HepG2 (cell line): ENCODE data around the gene CPNE4. TPM values are rescaled to one million over a fixed set of nuclear protein-coding genes. Genes with fewer than 3 reads are reported as not detected.

ENCODE experiments used
- ATAC-seq: fragments of 200-7000 bp; cut with Tn5 transposase; 3 replicates; pipeline ENCODE4 v1.9.1; 2020; ENCODE audit warnings: mild to moderate bottlenecking, moderate library complexity
- BruUV-seq: library from RNA; stranded (reverse); fragments of 400-500 nt; replicated peaks from 2 replicates; lab custom pipeline; 2021; lab: Mats Ljungman, UMichigan
- CTCF ChIA-PET: fragments of 300-600 bp; formaldehyde crosslinking; extraction: SDS; loops from one replicate; lab custom pipeline; 2021; ENCODE audit warnings: low total read pairs, inconsistent platforms, low intra/inter-chr PET ratio; lab: Yijun Ruan, JAX
- POLR2A ChIA-PET: fragments of 350-600 bp; sonication (Branson Sonifier 250); formaldehyde crosslinking; loops from one replicate; lab custom pipeline; 2020; ENCODE audit warnings: antibody characterized with exemption, inconsistent platforms; lab: Yijun Ruan, JAX
- DNase-seq: peaks from one replicate; pipeline ENCODE4 v3.0.0-alpha.2; 2015; ENCODE audit warnings: low spot score
- FAIRE-seq: peaks from 3 replicates; lab custom pipeline; 2011; peaks lifted over from hg19 to GRCh38; lab: Jason Lieb, UNC
- H2AFZ ChIP-seq: one replicate; pipeline ENCODE4 v1.6.1; 2011; ENCODE audit warnings: low read length, inconsistent platforms
- H3K27ac ChIP-seq: fragments of 300-600 bp; 3 replicates; pipeline ENCODE4 v1.8.0; 2011; ENCODE audit warnings: mixed run types, mild to moderate bottlenecking, mixed read lengths, low read length, inconsistent platforms; ENCODE audit not compliant: insufficient read depth; ENCODE audit errors: extremely low read length
- H3K27me3 ChIP-seq, 2 experiments: fragments of 200-600 bp in 1 of 2; 2 replicates in 1 of 2; 3 replicates in 1 of 2; pipeline versions ENCODE4 v1.6.0 to v1.8.0; 2011; ENCODE audit warnings: low read length in 2 of 2, mild to moderate bottlenecking in 2 of 2, moderate library complexity in 2 of 2, inconsistent platforms in 1 of 2; ENCODE audit not compliant: insufficient read depth in 2 of 2, control insufficient read depth in 1 of 2
- H3K36me3 ChIP-seq, 2 experiments: fragments of 200-600 bp in 1 of 2; replicated peaks in 1 of 2; 2 replicates in 1 of 2; 3 replicates in 1 of 2; pipeline versions ENCODE4 v1.5.1 to v1.8.0; 2011; ENCODE audit warnings: low read length in 2 of 2, inconsistent platforms in 1 of 2; ENCODE audit not compliant: insufficient read depth in 2 of 2, control insufficient read depth in 1 of 2
- H3K4me1 ChIP-seq: 2 replicates; pipeline ENCODE4 v1.5.1; 2012; ENCODE audit warnings: low read length, inconsistent platforms; ENCODE audit not compliant: insufficient read depth
- H3K4me2 ChIP-seq: 2 replicates; pipeline ENCODE4 v1.6.0; 2011; ENCODE audit warnings: low read depth, low read length, inconsistent platforms
- H3K4me3 ChIP-seq, 3 experiments: fragments of 200-600 bp in 1 of 3; sonication (generic), shearing (Covaris generic) in 1 of 3; replicated peaks in 1 of 3; 2 replicates each; pipeline ENCODE4 v1.5.1; 2011 to 2016; ENCODE audit warnings: low read length in 3 of 3, inconsistent platforms in 2 of 3, low read depth in 2 of 3, mild to moderate bottlenecking in 2 of 3, control low read depth in 1 of 3, mixed read lengths in 1 of 3; ENCODE audit not compliant: insufficient read depth in 1 of 3
- H3K79me2 ChIP-seq: one replicate; pipeline ENCODE4 v1.6.1; 2011; ENCODE audit warnings: low read length, inconsistent platforms; ENCODE audit not compliant: insufficient read depth
- H3K9ac ChIP-seq: 2 replicates; pipeline ENCODE4 v1.6.0; 2011; ENCODE audit warnings: mild to moderate bottlenecking, low read depth, low read length, inconsistent platforms; ENCODE audit not compliant: insufficient read depth
- H3K9me3 ChIP-seq: 2 replicates; pipeline ENCODE4 v1.5.1; 2012; ENCODE audit warnings: mild to moderate bottlenecking, low read length
- H4K20me1 ChIP-seq: 2 replicates; pipeline ENCODE4 v1.6.0; 2011; ENCODE audit warnings: inconsistent platforms, mild to moderate bottlenecking, low read length, moderate library complexity; ENCODE audit not compliant: insufficient read depth
- CC2D1A ChIP-seq: sonication (generic); formaldehyde crosslinking; IDR thresholded peaks from 2 replicates; pipeline ENCODE4 v1.8.1; 2023; ENCODE audit warnings: mild to moderate bottlenecking, missing genetic modification reagents
- MTA1 ChIP-seq: sonication (generic); formaldehyde crosslinking; IDR thresholded peaks from 2 replicates; pipeline ENCODE4 v1.4.0; 2020; ENCODE audit warnings: missing genetic modification reagents, mild to moderate bottlenecking, borderline replicate concordance
- MTF2 ChIP-seq: sonication (generic); formaldehyde crosslinking; IDR thresholded peaks from 2 replicates; pipeline ENCODE4 v1.5.0; 2020; ENCODE audit warnings: missing genetic modification reagents, borderline replicate concordance
- RFXANK ChIP-seq: IDR thresholded peaks from 2 replicates; pipeline ENCODE4 v1.6.1; 2016
- ZFP36 ChIP-seq: fragments of 150-350 bp; IDR thresholded peaks from 2 replicates; pipeline ENCODE4 v1.6.1; 2018; ENCODE audit warnings: borderline replicate concordance, low read length, low read depth; ENCODE audit not compliant: partially characterized antibody
- ZMYM4 ChIP-seq: sonication (generic); formaldehyde crosslinking; IDR thresholded peaks from 2 replicates; pipeline ENCODE4 v1.8.1; 2023; ENCODE audit warnings: mild to moderate bottlenecking, missing genetic modification reagents
- WGBS: methylation state at CpG from one replicate; pipeline ENCODE4 v1.1.6; 2017; ENCODE audit warnings: low lambda C conversion rate; 5-methylcytosine and 5-hydroxymethylcytosine counted together
- in situ Hi-C: cut with HindIII; loops from 2 replicates; pipeline ENCODE4 v1.10.0; 2017; ENCODE audit warnings: low pct_unique_long_range_greater_than_20kb; ENCODE audit not compliant: extremely low pct_ligation_motif_present
- intact Hi-C: fragments of 100-400 bp; cut with micrococcal nuclease; formaldehyde crosslinking; loops from one replicate; pipeline ENCODE4 v1.10.0; 2022; ENCODE audit not compliant: unreplicated experiment
- polyA plus RNA-seq, 8 experiments: library from polyadenylated mRNA; depleted of rRNA in 3 of 8; stranded (reverse) in 7 of 8; unstranded in 1 of 8; fragments of >200 nt; fragmentation: Illumina TruSeq in 4 of 8; extraction: Trizol in 4 of 8; gene quantifications; 2 replicates each; pipeline versions ENCODE4 v1.2.1 to v1.2.3, GENCODE V29; 2011 to 2016; ENCODE audit warnings: low read depth in 4 of 8, missing spikeins in 1 of 8, mixed read lengths in 1 of 8; ENCODE audit not compliant: insufficient read depth in 1 of 8
- total RNA-seq, 5 experiments: library from RNA; depleted of rRNA; stranded (reverse); fragments of >200 nt; fragmentation: Illumina TruSeq; extraction: Trizol; gene quantifications; 2 replicates each; pipeline ENCODE4 v1.2.3, GENCODE V29; 2016; ENCODE audit warnings: low read depth in 1 of 5

CPNE4 gene
- total and polyA plus RNA-seq, 2 of the 13 experiments (the other 11 are each of a cell fraction or from before 2014, with no cell fraction given): not detected

DNA sequence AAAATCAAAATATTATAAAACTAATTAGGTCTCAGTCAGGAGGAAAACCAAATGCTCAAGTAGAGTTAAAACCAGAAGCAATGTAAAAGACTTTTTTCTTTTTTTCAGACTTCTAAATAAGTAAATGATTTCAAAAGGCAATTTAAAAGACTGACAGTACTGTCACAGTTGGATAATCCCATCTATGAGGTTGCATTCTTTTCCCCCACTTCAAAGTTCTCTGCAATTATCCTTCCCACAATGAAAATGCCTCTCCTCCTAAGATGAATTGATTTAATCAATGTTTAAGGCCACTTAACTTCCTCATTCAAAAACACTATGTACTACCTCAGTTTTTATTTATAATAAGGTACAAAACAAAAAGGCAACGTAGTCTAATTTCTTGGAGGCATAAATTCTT, 540.1 kb downstream of the CPNE4 start:
- in situ Hi-C loops: loop anchor here (25.0 kb wide), 1 partner anchor 457 kb away; the partner anchor contains the start of genes ASTE1 and NEK11
- no peaks in the 10 kb centered on the region for H3K27me3 ChIP-seq
- no TSS peak for BruUV-seq
- FAIRE-seq: no peak
- no peak for DNase-seq
- H3K4me1 ChIP-seq: no peaks in the 10 kb centered on the region
- no peak overlapping the region for H3K9ac ChIP-seq
- ChIA-PET CTCF (no interaction called here), POLR2A (no interaction called here)
- ATAC-seq: no peak
- H3K4me2 ChIP-seq: no peak overlapping the region
- H3K79me2 ChIP-seq: peaks cover 12% of the 10 kb centered on the region
- TF ChIP-seq ZFP36 (no peak), MTF2 (no peak), ZMYM4 (CRISPR knock-in tag) (no peak)
- H3K36me3 ChIP-seq: peaks cover 9 to 78% of the 10 kb centered on the region in 2 experiments
- no peaks in the 10 kb centered on the region; the same call in 1 of the 2 replicates for H4K20me1 ChIP-seq
- H3K4me3 ChIP-seq: no peak overlapping the region
- H3K9me3 ChIP-seq: no peaks in the 10 kb centered on the region
- no peak overlapping the region for H3K27ac ChIP-seq
- intact Hi-C loops: no loop called here
- WGBS: 98% methylated on average over 1 of the region's 1 CpG
- no peak overlapping the region for H2AFZ ChIP-seq

DNA sequence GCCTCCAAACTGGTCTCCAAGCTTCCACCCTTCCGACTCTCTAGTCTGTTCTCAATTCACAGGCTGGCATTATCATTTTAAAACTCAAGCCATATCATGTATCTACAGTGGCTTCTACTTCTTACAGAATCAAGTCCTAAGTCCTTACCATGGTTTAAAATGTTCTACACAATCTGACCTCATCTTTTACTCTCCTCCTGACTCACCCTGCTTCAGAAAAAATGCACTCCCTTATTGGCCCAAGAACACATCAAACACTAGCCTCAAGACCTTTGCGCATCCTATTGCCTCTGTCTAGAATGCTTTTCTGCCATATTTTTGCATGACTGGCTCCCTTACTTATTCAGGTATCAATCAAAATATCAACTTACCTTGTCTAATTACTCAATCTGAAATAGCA, 543.0 kb downstream of the CPNE4 start:
- no peaks in the 10 kb centered on the region; the same call in 1 of the 2 replicates for H4K20me1 ChIP-seq
- no peak for DNase-seq
- 100% methylated on average over 2 of the region's 2 CpGs for WGBS
- H3K4me3 ChIP-seq: no peak overlapping the region
- no TSS peak for BruUV-seq
- TF ChIP-seq RFXANK (CRISPR knock-in tag) (no peak), CC2D1A (CRISPR knock-in tag) (no peak), MTA1 (CRISPR knock-in tag) (no peak)
- no peak for ATAC-seq
- H3K27me3 ChIP-seq: no peaks in the 10 kb centered on the region
- no peaks in the 10 kb centered on the region for H3K4me1 ChIP-seq
- H3K36me3 ChIP-seq: peaks cover 9 to 60% of the 10 kb centered on the region in 2 experiments
- no peak for FAIRE-seq
- H3K9ac ChIP-seq: no peak overlapping the region
- POLR2A ChIA-PET: no interaction called here
- CTCF ChIA-PET: no interaction called here
- H3K4me2 ChIP-seq: no peak overlapping the region
- no peak overlapping the region for H2AFZ ChIP-seq
- H3K27ac ChIP-seq: no peak overlapping the region
- peaks cover 12% of the 10 kb centered on the region for H3K79me2 ChIP-seq
- intact Hi-C loops: no loop called here
- in situ Hi-C loops: loop anchor here (25.0 kb wide), 1 partner anchor 454 kb away; the partner anchor contains the start of genes ASTE1 and NEK11
- no peaks in the 10 kb centered on the region for H3K9me3 ChIP-seq
